K562 (cell line): ENCODE results near the gene GUK1. TPM values are rescaled to one million over a fixed set of nuclear protein-coding genes. Genes with fewer than 3 reads are reported as not detected.

Experiments used
- BRF2 ChIP-seq: IDR thresholded peaks from 3 replicates; pipeline ENCODE4 v1.6.1; 2011; ENCODE audit warnings: borderline replicate concordance, mild to moderate bottlenecking; ENCODE audit not compliant: insufficient read length, insufficient read depth
- HIVEP1 ChIP-seq: fragments of 250-450 bp; sonication (Bioruptor Pico); IDR thresholded peaks from 2 replicates; pipeline ENCODE4 v1.4.0; 2020; ENCODE audit warnings: mild to moderate bottlenecking
- HMG20B ChIP-seq: fragments of 250-450 bp; sonication (Bioruptor Pico); IDR thresholded peaks from 2 replicates; pipeline ENCODE4 v1.5.0; 2021; ENCODE audit warnings: mild to moderate bottlenecking
- KAT7 ChIP-seq: sonication (generic); formaldehyde crosslinking; IDR thresholded peaks from 2 replicates; pipeline ENCODE4 v1.8.0; 2022; ENCODE audit warnings: missing genetic modification reagents, mild to moderate bottlenecking, borderline replicate concordance
- NBN ChIP-seq: fragments of 450-650 bp; IDR thresholded peaks from 2 replicates; pipeline ENCODE4 v1.6.1; 2016; ENCODE audit warnings: low read depth, mild to moderate bottlenecking
- TEAD4 ChIP-seq, 2 experiments: sonication (generic) in 1 of 2; formaldehyde crosslinking in 1 of 2; IDR thresholded peaks; 2 replicates each; pipeline versions ENCODE4 v1.6.1 to v1.8.0; 2012 to 2022; ENCODE audit warnings: borderline replicate concordance in 1 of 2, inconsistent platforms in 1 of 2, low read length in 1 of 2, mild to moderate bottlenecking in 1 of 2, missing genetic modification reagents in 1 of 2
- ZNF444 ChIP-seq: fragments of 250-450 bp; sonication (Bioruptor Pico); IDR thresholded peaks from 2 replicates; pipeline ENCODE4 v1.4.0; 2020; ENCODE audit warnings: mild to moderate bottlenecking, moderate library complexity
- ZNF785 ChIP-seq: fragments of 250-450 bp; sonication (Bioruptor Pico); IDR thresholded peaks from 2 replicates; pipeline ENCODE4 v1.4.0; 2020; ENCODE audit warnings: mild to moderate bottlenecking
- ZZZ3 ChIP-seq: fragments of 450-650 bp; IDR thresholded peaks from 2 replicates; pipeline ENCODE4 v1.6.1; 2016; ENCODE audit warnings: antibody characterized with exemption, mild to moderate bottlenecking, moderate library complexity
- polyA plus RNA-seq, 8 experiments: library from polyadenylated mRNA; depleted of rRNA in 4 of 8; stranded (reverse) in 5 of 8; unstranded in 3 of 8; fragments of >200 nt; fragmentation: Nextera tagmentation in 2 of 8; fragmentation: Illumina TruSeq in 1 of 8; extraction: Ambion mirVana in 2 of 8; extraction: Trizol in 1 of 8; gene quantifications; 2 replicates each; pipeline versions ENCODE4 v1.2.1 to v1.2.3, GENCODE V29; 2011 to 2014; ENCODE audit warnings: inconsistent platforms in 1 of 8, missing spikeins in 1 of 8
- total RNA-seq, 7 experiments: library from RNA; depleted of rRNA in 6 of 7; stranded (reverse); fragments of >200 nt in 6 of 7; fragmentation: Illumina TruSeq in 2 of 7; extraction: Trizol in 2 of 7; gene quantifications; 2 replicates each; pipeline versions ENCODE4 v1.2.1 to v1.2.3, GENCODE V29; 2011 to 2021; ENCODE audit warnings: low replicate concordance in 1 of 7
- TF ChIP-seq, protein P1 (sequence below), 2 experiments: fragments of 150-350 bp in 1 of 2; IDR thresholded peaks; 2 replicates each; pipeline ENCODE4 v1.6.1; 2012 to 2016; ENCODE audit warnings: low read depth in 2 of 2, low read length in 2 of 2, mild to moderate bottlenecking in 1 of 2, moderate library complexity in 1 of 2
- TF ChIP-seq, protein P2 (sequence below), 3 experiments: IDR thresholded peaks in 2 of 3; conservative IDR thresholded peaks in 1 of 3; 2 replicates each; pipeline ENCODE4 v1.5.1; 2011 to 2012; ENCODE audit warnings: low read length in 3 of 3, mild to moderate bottlenecking in 3 of 3, control low read depth in 2 of 3, improper control_type of control experiment in 1 of 3, inconsistent platforms in 1 of 3, low read depth in 1 of 3, mixed read lengths in 1 of 3, moderate library complexity in 1 of 3; ENCODE audit not compliant: insufficient read depth in 2 of 3

The GUK1 gene
- total and polyA plus RNA-seq, 9 of the 15 experiments (the other 6 are each of a cell fraction or from before 2014, with no cell fraction given): 7.0 to 331 (median 132) TPM

DNA sequence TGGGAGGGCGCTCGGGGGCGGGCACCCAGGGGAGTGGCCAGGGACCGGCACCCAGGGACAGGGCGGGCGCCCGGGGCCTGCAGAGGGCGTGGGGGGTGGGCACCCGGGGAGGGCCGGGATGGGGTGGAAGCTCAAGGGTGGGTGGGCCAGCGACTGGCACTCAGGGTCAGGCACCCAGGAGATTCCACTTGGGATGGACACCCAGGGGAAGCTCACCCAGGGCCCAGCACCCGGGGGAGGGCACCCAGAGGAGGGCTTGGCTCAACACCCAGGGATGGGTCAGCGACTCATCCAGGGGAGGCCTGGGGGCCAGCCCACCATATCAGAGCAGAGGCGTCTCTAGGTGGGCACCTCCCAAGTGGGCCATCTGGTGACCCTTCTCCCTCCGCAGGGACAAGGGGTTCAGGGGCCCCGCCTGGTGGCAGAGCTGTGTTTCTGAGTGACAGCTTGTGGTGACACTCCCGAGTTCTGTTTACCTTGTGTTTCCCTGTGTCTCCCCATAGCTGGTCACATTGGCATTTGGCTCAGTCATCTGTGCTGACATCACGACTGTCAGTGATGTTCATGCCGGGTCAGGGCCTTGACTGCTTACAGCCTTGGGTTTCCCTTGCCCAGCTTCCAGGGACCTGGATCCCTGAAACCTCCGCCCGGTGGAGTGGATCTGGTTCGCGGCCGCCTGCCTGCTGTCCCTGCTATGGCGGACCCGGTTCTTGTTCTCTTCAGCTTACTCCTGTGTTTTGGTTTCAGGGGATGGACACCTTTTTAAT is 26.3 kb downstream of the GUK1 start (continued):
- TF ChIP-seq, protein P1, sequence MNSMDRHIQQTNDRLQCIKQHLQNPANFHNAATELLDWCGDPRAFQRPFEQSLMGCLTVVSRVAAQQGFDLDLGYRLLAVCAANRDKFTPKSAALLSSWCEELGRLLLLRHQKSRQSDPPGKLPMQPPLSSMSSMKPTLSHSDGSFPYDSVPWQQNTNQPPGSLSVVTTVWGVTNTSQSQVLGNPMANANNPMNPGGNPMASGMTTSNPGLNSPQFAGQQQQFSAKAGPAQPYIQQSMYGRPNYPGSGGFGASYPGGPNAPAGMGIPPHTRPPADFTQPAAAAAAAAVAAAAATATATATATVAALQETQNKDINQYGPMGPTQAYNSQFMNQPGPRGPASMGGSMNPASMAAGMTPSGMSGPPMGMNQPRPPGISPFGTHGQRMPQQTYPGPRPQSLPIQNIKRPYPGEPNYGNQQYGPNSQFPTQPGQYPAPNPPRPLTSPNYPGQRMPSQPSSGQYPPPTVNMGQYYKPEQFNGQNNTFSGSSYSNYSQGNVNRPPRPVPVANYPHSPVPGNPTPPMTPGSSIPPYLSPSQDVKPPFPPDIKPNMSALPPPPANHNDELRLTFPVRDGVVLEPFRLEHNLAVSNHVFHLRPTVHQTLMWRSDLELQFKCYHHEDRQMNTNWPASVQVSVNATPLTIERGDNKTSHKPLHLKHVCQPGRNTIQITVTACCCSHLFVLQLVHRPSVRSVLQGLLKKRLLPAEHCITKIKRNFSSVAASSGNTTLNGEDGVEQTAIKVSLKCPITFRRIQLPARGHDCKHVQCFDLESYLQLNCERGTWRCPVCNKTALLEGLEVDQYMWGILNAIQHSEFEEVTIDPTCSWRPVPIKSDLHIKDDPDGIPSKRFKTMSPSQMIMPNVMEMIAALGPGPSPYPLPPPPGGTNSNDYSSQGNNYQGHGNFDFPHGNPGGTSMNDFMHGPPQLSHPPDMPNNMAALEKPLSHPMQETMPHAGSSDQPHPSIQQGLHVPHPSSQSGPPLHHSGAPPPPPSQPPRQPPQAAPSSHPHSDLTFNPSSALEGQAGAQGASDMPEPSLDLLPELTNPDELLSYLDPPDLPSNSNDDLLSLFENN (IDR thresholded peaks at IDR 0.05; ENCODE audit: low read depth in 2 of 2, low read length in 2 of 2): peak in 1 of 2 experiments; percentile 42; a peak in 1 of 4 replicates
- no peak; the same call in 1 of the 2 replicates for TF ChIP-seq NBN
- no peak for TF ChIP-seq ZNF785 (CRISPR knock-in tag)
- TF ChIP-seq ZNF444: no peak
- no peak for TF ChIP-seq HMG20B
- no peak for TF ChIP-seq HIVEP1
- TF ChIP-seq TEAD4 (IDR thresholded peaks at IDR 0.05; ENCODE audit: low read length): no peak
- no peak for TF ChIP-seq TEAD4 (CRISPR knock-in tag; IDR thresholded peaks at IDR 0.05; ENCODE audit: borderline replicate concordance)
- TF ChIP-seq, protein P2, sequence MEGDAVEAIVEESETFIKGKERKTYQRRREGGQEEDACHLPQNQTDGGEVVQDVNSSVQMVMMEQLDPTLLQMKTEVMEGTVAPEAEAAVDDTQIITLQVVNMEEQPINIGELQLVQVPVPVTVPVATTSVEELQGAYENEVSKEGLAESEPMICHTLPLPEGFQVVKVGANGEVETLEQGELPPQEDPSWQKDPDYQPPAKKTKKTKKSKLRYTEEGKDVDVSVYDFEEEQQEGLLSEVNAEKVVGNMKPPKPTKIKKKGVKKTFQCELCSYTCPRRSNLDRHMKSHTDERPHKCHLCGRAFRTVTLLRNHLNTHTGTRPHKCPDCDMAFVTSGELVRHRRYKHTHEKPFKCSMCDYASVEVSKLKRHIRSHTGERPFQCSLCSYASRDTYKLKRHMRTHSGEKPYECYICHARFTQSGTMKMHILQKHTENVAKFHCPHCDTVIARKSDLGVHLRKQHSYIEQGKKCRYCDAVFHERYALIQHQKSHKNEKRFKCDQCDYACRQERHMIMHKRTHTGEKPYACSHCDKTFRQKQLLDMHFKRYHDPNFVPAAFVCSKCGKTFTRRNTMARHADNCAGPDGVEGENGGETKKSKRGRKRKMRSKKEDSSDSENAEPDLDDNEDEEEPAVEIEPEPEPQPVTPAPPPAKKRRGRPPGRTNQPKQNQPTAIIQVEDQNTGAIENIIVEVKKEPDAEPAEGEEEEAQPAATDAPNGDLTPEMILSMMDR (IDR thresholded peaks at IDR 0.05 in 2 of 3, conservative IDR thresholded peaks at IDR 0.05 in 1 of 3; ENCODE audit: insufficient read depth in 2 of 3, low read depth in 1 of 3, low read length in 3 of 3): peak; percentile 68 to 76 (median 74)
- TF ChIP-seq KAT7 (CRISPR knock-in tag): peak; percentile 25; the same call in 1 of the 2 replicates
- no peak for TF ChIP-seq ZZZ3
- no peak for TF ChIP-seq BRF2
